Gastroesophageal sphincter (tissue), 3 donors: Measurements from ENCODE around the gene KLF7.

Experiments
- POLR2A ChIP-seq, 2 donors: fragments of 450-650 bp; IDR thresholded peaks; one replicate each; pipeline ENCODE4 v1.6.1; 2017; ENCODE audit warnings: antibody characterized with exemption in 2 of 2, mild to moderate bottlenecking in 2 of 2, moderate library complexity in 1 of 2
- TF ChIP-seq, protein P1 (sequence below), 4 experiments: fragments of 200-600 bp in 2 of 4; fragments of 450-650 bp in 2 of 4; sonication (generic) in 1 of 4; IDR thresholded peaks; one replicate each; pipeline ENCODE4 v1.5.1; 2017 to 2019; ENCODE audit warnings: antibody characterized with exemption in 4 of 4, mild to moderate bottlenecking in 2 of 4, moderate library complexity in 2 of 4

DNA sequence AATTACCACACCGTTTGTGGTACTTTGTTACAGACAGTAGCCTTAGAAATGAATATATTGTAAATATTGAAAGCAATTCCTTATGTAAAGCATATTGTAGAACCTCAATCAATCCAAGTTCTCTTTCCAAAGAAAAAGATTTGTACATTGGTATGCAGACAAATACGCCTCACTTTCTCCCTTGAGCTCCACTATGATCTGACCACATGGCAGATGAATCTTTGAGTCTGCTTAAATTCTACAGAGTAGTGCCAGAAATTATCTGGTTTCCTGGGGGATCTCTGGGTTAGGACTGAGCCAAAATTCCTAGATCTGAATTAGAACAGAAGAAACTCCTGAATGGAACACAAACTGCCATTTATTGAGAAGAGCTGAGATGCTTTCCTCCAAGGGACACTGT, 127.4 kb downstream of the KLF7 start:
- TF ChIP-seq POLR2A (IDR thresholded peaks at IDR 0.05), result no peak
- TF ChIP-seq, protein P1, sequence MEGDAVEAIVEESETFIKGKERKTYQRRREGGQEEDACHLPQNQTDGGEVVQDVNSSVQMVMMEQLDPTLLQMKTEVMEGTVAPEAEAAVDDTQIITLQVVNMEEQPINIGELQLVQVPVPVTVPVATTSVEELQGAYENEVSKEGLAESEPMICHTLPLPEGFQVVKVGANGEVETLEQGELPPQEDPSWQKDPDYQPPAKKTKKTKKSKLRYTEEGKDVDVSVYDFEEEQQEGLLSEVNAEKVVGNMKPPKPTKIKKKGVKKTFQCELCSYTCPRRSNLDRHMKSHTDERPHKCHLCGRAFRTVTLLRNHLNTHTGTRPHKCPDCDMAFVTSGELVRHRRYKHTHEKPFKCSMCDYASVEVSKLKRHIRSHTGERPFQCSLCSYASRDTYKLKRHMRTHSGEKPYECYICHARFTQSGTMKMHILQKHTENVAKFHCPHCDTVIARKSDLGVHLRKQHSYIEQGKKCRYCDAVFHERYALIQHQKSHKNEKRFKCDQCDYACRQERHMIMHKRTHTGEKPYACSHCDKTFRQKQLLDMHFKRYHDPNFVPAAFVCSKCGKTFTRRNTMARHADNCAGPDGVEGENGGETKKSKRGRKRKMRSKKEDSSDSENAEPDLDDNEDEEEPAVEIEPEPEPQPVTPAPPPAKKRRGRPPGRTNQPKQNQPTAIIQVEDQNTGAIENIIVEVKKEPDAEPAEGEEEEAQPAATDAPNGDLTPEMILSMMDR (IDR thresholded peaks at IDR 0.05), result no peak
